AG10803 (cell line): Measurements from ENCODE around the gene GARRE1.
A peak's percentile ranks its signal among the peaks of the same experiment; 100 is the strongest.
"Not testable (repeated sequence)": the region's sequence is repeated elsewhere in the genome, so short reads cannot be mapped to it uniquely, and the experiment has no call there.

Experiments used
- DNase-seq: peaks from one replicate; pipeline ENCODE4 v3.0.0; 2010; ENCODE audit warnings: low read depth
- H3K4me3 ChIP-seq: 2 replicates; pipeline ENCODE4 v1.5.1; 2011; ENCODE audit warnings: mild to moderate bottlenecking, low read length, control low read depth
- TF ChIP-seq, protein P1 (sequence below): conservative IDR thresholded peaks from 2 replicates; pipeline ENCODE4 v1.5.1; 2011; ENCODE audit warnings: mild to moderate bottlenecking, low read length, control low read depth, inconsistent platforms

GARRE1 gene

DNA sequence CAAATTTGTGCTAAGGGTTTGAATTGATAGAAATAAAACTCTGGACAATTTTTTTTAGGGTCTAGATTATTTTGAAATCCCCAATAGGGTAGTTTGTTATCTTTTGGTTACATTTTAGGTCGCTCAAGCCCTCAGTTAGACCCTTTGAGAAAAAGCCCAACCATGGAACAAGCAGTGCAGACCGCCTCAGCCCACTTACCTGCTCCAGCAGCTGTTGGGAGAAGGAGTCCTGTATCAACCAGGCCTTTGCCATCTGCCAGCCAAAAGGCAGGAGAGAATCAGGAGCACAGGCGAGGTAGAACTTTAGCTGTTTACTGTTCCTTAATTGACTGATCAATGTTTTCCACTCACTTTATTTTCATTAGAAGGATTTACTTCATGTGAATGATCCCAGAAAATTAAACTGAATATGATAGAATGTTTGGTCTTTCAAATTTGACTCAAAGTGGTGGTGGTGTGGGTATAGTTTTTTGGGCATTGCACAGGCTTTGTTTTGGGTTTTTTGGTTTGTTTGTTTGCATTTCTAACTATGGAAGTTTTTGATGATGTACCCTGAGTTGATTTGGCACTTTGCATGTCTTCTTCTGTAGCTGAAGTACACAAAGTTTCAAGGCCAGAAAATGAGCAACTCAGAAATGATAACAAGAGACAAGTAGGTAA lies 39.2 kb upstream of the GARRE1 start:
- TF ChIP-seq, protein P1, sequence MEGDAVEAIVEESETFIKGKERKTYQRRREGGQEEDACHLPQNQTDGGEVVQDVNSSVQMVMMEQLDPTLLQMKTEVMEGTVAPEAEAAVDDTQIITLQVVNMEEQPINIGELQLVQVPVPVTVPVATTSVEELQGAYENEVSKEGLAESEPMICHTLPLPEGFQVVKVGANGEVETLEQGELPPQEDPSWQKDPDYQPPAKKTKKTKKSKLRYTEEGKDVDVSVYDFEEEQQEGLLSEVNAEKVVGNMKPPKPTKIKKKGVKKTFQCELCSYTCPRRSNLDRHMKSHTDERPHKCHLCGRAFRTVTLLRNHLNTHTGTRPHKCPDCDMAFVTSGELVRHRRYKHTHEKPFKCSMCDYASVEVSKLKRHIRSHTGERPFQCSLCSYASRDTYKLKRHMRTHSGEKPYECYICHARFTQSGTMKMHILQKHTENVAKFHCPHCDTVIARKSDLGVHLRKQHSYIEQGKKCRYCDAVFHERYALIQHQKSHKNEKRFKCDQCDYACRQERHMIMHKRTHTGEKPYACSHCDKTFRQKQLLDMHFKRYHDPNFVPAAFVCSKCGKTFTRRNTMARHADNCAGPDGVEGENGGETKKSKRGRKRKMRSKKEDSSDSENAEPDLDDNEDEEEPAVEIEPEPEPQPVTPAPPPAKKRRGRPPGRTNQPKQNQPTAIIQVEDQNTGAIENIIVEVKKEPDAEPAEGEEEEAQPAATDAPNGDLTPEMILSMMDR, result no peak
- H3K4me3 ChIP-seq, result no peak overlapping the region
- DNase-seq, result no peak

DNA sequence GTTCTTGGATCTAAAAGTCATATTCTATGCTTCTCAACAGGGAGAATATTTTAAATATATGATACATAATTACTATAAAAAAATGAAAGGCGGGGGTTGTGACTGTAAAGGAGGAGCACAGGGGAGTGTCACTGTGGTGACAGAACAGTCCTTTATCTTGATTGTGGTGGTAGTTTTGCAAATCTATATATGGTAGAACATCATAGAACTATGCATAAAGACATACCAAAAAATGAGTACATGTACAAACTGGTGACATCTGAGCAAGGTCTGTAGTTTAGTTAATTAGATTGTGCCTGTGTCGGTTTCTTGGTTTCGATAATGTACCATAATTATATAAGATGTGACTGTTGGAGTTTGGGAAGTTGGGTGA lies 38.7 kb upstream of the GARRE1 start:
- no peak overlapping the region for H3K4me3 ChIP-seq
- no peak for DNase-seq
- TF ChIP-seq, protein P1, result no peak

DNA sequence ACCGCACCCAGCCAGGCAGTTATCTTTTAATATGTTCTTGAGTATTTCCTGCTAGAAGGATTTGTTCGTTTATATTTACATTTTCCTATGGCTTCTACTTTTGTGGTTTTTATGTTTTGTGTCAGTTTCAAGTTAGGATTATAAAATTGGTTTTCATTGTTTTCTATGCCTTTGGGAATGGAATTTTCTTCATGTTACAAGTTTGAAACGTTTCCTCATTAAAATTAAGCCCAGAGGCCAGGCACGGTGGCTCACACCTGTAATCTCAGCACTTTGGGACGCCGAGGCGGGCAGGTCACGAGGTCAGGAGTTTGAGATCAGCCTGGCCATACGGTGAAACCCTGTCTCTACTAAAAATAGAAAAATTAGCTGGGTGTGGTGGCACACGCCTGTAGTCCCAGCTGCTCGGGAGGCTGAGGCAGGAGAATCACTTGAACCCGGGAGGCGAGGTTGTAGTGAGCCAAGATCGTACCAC lies 37.6 kb upstream of the GARRE1 start:
- not testable (repeated sequence) for H3K4me3 ChIP-seq, DNase-seq

DNA sequence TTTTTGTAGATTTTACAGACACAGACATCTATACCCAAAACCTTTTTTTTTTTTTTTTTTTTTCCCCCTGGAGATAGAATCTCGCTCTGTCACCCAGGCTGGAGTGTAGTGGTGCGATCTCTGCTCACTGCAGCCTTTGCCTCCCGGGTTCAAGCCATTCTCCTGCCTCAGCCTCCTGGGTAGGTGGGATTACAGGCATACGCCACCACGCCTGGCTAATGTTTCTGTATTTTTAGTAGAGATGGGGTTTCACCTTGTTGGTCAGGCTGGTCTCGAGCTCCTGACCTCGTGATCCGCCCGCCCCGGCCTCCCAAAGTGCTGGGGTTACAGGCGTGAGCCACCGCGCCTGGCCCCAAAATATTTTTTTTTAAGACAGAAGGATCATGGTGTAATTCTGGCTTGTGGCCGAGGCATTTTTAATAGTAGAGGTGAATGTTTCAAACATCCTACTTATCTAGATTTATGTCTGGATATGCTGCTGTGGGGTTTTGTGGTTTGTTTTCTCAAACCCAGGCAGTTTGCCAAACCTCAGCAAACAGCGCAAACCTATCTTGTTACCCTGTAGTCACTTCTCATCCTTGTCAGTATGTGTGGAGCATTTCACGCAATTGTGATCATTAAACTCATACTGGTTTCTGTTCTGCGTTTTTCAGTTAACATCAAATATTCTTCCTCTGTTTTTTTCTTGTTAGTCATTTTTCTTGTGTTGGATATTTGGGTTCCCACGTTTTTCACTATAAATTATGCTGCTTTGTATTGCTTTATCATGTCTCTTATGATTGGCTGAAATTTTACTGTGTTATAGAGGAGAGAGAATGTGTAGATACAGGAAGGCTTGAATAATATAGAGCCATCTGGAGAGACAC lies 36.2 kb upstream of the GARRE1 start:
- DNase-seq, result peak; percentile 96
- TF ChIP-seq, protein P1, result no peak
- no peak overlapping the region for H3K4me3 ChIP-seq

DNA sequence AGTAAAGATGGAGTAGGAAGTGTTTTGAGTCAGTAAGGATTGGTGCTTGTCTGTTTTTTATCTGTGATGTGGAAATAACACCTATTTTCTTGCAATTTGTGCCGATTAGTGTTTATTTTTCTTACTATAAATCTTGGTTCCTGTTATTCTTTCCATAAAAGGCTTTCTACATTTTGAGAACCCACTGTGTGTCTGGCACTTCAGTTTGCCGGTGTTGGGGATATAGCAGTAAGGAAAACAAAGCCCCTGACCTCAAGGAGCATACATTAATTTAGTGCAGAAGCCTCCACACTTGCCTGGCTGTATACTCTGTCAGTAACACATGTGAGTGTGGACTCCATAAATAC lies 35.6 kb upstream of the GARRE1 start:
- TF ChIP-seq, protein P1, result no peak
- H3K4me3 ChIP-seq, result no peak overlapping the region
- no peak for DNase-seq

DNA sequence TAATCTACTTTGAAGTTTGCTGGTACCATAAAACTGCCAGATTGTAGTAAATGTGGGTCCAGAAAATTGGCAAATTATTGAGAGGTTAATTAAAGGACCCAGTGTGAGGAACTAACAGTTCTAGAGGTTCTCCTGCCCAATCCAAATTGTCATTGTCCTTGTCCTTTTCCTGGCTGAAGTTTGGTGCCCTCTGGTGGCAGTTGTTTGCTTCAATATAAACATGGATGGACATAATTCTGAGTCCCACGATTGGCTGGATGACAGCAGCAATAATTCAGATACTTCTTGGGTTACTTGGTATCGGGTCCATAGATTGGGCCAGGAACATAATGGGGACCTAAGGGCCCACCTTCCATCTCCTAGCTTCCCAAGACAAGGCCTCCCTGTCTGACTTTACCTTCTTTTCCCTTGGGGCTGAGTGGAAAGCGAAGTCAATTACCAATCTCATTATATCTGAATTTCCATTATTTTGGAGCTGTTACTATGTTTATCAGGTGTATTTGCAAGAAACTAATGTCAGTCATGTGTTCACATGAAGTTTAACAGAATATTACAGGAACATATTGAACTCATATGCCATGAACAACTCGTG lies 33.8 kb upstream of the GARRE1 start:
- H3K4me3 ChIP-seq, result no peak overlapping the region
- peak; percentile 69 for DNase-seq
- TF ChIP-seq, protein P1, result peak; percentile 79

DNA sequence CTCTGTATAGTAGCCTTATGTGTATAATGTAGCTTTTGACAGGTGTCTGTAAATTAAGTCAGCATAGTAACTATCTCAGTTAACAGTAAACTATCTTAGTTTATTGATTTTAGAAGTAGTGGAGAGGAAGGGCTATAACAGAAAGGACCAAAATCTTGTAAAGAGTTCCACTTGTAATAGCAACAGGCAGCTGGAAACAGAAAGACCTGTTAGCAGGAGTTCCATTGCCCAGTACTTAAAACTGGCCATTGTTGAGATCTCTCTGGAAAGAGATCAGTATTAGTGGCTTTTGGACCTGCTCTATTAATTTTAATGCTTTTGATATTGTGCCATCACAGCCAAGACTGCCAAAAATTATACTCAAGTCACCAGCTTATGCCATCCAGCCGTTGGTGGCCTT lies 32.0 kb upstream of the GARRE1 start:
- H3K4me3 ChIP-seq, result no peak overlapping the region
- DNase-seq, result no peak
- TF ChIP-seq, protein P1, result no peak
